Activated CD4-positive, alpha-beta T cell treated with anti-CD3 and anti-CD28 coated beads, Interleukin-10, Interleukin-2, amounts not matched to agents 100 ng/mL and 50 ng/mL, durations not matched to agents 16 hours and 8 hours (primary cell): Measurements from ENCODE around the gene EIF4G3.
A peak's percentile ranks its signal among the peaks of the same experiment; 100 is the strongest.
"Not testable (repeated sequence)": the region's sequence is repeated elsewhere in the genome, so short reads cannot be mapped to it uniquely, and the experiment has no call there.

Experiments used
- DNase-seq: peaks from one replicate; pipeline ENCODE4 v3.0.0-alpha.2; 2020

The EIF4G3 gene

DNA sequence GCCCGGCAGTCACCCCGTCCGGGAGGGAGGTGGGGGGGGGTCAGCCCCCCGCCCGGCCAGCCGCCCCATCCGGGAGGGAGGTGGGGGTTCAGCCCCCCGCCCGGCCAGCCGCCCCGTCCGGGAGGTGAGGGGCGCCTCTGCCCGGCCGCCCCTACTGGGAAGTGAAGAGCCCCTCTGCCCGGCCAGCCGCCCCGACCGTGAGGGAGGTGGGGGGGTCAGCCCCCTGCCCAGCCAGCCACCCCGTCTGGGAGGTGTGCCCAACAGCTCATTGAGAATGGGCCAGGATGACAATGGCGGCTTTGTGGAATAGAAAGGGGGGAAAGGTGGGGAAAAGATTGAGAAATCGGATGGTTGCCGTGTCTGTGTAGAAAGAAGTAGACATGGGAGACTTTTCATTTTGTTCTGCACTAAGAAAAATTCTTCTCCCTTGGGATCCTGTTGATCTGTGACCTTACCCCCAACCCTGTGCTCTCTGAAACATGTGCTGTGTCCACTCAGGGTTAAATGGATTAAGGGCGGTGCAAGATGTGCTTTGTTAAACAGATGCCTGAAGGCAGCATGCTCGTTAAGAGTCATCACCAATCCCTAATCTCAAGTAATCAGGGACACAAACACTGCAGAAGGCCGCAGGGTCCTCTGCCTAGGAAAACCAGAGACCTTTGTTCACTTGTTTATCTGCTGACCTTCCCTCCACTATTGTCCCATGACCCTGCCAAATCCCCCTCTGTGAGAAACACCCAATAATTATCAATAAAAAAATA is 152.4 kb downstream of the EIF4G3 start:
- DNase-seq: not testable (repeated sequence)

DNA sequence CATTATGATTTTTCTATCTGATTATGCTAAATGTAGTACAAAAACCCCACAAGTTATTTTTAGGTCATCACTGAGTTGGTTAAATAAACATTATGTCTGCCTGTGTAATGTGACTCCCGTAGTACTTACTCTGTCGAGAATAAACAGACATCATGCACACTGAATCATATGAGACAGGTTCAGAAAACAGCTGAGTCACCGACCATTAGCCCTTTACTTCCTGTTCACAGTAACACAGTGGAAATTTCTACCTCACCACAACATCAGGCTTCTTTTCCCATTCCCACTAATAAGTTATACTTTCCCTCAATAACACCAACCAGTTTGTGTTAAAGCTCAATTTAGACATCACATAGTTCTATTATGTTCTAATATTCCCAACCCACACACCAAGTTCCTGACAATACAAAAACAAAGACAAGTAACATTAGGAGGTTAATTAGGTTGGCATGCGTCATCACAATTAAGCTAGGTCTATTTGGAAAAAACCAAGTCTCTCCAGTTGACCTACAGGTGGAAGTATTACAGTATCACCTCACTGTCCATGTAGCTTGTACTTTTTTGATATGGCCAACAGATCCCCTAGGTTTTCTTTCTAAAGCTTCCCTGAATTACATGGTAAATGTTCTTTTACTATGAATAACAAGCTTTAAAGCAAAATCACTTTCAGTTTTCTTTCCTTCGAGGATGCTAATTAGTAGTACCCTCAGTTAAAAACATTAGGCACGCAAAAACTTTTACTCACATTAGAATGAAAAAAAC is 154.2 kb downstream of the EIF4G3 start:
- peak; percentile 82 for DNase-seq

DNA sequence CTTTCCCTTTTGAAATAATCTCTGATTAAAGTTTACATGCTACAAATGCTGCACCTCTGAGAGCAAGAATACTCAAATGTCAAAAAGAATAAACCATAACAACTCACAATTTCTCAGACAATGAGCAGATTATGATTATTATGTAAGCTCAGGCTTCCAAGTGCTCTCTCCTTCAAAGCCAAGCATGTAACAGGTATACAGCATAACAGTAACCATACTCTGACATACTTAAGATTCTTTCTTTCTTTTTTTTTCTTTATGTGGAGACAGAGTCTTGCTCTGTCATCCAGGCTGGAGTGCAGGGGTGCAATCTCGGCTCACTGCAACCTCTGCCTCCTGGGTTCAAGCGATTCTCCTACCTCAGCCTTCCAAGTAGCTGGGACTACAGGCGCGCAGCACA is 155.4 kb downstream of the EIF4G3 start:
- DNase-seq: no peak

DNA sequence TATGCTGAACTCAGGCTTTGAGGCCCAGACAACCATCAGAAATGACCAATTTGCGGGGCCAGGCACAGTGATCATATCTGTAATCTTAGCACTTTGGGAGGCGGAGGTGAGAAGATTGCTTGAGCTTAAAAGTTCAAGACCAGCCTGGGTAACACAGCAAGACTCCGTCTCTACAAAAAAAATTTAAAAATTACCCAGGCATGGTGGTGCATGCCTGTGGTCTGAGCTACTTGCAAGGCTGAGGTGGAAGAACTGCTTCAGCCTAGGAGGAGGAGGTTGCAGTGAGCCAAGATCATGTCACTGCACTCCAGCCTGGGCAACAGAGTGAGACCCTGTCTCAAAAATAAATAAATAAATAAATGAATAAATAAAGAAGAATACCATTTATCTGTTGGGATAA is 156.5 kb downstream of the EIF4G3 start:
- no peak for DNase-seq

DNA sequence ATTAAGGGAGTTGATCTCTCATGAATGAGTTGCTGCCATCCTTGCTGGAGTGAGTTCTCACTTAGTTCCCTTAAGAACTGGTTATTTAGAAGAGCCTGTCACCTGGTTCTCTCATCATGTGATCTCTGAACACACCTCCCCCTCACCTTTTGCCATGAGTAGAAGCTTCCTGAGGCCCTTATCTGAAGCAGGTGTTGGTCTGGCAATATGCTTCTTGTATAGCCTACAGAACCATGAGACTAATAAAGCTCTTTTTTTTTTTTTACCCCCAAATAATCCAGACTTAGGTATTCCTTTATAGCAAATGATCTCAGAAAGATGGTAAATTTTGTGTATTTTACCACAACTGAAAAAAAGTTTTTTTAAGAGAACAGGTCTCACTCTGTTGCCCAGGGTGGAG is 158.0 kb downstream of the EIF4G3 start:
- no peak for DNase-seq

DNA sequence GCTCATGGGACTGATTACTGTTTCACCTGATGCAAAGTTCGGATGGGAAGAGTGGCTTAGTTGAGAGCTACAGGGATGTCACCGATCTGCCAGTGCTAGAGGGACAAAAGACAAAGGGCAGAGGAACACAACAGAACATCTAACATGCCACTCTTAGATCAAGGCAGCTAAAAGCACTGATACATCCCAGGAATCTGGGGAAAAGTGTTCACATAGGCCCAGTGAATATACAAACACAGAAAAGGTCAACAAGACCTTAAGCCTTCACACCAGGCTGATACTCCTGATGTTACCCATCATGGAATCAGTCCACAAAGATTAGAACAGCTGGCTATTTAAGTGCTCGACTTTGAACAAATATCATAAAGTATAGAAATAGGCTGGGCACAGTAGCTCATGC is 163.2 kb downstream of the EIF4G3 start:
- no peak for DNase-seq

DNA sequence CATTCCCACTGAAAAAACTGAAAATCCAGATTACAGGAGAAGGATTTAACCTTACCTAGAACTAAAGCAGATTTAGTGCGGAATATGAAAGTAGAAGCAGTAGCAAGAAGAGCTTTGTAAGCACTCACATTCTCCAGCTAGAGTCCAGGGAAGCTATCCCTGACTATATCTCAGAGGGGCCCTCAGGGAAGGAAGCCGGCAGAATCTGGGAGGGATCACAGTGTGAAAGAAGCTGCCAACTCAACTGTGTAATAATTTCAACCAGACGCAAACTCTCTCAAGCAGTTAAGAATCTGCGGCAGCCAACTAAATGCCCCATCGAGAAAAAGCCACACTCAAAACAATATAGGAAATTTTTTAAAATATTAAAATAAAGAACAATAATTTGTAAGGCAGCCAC is 163.8 kb downstream of the EIF4G3 start:
- no peak for DNase-seq

DNA sequence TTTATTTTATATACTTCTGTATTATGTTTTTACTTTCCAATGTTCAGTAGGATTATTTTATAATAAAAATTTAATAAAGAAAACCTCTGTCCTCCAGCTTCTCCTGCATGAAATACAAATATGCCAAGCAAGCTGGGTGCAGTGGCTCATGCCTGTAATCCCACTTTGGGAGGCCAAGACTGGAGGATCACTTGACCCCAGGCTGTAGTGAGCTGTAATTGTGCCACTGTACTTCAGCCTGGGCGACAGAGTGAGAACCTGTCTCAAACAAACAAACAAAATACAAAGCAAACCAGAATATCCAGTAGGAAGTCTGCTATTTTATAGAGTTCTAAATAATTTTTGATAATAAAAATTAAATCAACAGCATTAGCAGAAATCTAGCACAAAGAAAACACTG is 168.8 kb downstream of the EIF4G3 start:
- DNase-seq: no peak

DNA sequence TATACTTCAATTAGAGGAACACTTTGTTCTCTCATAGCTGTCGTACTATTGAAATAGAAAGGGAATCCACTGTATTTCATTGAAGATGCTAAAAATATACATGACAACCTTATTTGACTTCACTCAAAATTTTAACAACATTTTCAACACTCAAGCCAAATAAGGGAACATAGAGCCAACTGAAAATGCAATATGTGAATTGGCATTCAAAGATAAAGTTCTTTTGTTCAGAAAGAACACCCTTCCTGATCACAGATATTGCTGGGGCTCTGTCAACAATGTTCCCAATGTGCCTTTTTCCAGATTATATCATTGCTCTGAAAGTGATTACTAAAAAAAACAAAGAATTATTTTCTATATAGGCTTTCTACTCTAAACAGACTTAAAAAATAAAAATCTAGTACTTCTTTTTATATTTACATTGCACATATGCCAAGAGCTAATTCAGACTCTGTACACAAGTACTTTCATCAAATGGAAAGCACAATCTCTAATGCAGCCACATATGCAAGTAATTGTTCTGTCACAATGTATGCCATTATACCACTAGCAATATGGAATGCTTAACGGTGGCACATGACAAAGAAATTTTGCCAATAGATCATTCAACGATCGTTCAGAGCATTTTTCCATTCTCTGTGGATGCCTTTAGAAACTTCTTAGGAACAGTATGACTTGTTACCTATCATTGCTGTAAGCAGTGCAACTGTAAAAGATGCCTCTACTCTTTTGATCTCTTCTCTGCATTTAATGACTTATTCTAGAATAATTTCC is 171.0 kb downstream of the EIF4G3 start:
- DNase-seq: no peak

DNA sequence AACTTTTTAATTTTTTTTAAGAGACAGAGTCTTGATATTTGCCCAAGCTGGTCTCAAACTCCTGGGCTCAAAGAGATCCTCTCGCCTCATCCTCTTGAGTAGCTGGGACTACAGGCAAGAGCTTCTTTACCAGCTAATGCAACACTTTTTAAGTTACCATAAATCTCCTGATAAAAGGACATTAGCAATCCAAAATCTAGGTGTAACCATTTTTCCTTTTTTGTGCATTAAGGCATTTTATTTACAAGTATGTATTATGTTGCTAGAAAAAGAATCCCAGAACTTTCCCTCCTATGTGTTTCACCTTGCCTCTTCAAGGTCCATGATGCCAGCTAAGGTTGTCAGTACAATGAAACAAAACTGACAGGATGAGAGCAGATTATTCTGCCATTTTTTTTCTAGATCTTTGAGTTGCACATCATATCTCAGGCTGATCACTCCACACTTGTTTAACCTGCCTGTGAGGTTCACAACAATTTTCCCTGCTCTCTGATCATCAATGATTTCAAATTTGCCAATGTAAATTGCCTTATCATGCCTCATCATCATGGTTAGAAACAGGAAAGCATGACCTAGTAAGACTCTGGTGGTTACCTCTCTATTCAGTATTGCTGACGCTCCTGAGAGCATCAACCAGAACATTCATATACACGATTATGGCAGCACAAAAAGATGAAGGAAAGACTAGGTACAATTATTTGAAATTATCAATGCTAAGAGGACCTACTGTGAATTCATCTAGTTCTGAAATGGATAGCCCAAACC is 173.2 kb downstream of the EIF4G3 start:
- no peak for DNase-seq

DNA sequence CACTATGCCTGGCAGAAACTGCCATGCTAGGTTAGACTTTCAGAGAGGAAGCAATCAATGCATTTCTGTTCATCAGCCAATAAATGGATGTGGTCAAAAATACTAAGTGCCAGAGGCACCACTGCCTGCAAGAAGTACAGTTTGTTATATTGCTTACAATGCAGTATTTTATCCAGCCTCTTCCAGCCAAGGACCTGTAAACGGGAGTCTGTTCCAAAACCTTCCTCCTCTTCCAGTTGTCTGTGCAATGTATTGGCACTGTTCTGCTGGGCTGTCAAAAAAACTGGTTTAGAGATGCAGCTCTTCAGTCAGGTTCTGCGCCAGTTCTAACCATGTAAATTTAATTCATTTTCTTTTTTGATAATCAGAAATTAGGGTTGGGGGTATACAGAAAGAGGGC is 175.7 kb downstream of the EIF4G3 start:
- no peak for DNase-seq

DNA sequence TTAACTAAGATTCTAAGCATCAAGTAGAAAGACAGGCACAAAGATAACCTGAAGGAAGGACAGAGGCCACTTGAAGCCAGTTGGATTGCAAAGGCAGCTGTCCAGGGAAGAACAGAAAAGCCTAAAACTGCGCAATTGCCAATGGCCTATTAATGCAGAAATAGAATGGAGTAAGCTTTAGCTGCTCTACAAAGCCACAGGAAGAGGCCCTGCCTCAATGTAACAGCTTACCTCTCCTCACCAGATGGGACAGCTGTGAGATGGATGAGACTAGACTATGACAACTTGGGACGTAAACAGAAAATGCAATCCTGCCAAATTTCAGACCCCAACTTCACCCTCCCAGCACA is 176.5 kb downstream of the EIF4G3 start:
- DNase-seq: no peak

DNA sequence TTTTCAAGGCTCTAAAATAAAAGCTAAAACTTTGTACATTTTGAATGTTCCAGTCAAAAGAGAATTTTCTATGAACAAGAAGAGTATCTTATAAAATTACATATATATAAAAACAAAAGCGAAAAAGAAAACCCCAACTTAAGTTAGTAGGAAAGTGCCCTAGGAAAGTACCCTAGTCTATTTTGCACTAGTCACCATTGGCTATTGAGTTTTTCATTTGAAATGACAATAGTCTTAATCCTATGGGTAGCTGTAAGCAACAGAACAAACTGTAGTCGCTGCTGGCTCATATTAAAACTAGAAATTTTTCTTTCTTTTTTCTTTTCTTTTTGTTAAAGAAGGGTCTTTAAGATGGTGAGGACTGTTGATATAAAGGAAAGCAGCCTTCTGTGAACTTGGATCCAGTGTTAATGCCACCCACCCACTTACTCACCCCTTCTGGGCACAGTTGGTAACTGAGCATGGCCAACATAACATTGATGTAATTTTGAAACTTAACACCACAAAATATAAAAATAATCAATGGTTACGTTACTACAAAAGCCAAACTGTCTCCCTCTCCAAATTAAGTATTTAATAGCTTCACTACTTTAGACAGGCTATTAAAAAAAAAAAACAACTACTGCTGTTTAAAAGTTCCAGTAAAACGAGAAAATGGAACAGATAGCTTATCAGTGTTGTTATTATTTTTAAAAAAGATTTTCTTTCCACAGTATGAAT is 177.0 kb downstream of the EIF4G3 start:
- no peak for DNase-seq

DNA sequence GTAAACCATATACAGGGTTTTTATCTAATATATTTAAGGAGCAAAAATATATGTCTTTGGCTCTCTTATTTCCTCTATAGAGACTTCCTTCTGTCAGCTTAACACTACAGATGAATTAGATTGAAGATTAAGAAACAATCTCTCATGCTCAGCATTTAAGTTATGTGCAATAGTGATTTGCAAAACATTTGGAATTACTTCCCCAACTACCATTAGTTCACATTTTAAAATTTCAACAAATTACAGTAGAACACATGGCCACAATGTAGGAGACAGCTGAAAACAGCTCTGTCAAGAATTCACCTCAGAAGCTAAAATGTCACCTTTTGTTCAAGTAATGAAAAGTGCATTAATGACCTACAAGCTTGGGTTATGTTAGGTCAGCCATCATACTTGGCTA is 177.9 kb downstream of the EIF4G3 start:
- DNase-seq: no peak

DNA sequence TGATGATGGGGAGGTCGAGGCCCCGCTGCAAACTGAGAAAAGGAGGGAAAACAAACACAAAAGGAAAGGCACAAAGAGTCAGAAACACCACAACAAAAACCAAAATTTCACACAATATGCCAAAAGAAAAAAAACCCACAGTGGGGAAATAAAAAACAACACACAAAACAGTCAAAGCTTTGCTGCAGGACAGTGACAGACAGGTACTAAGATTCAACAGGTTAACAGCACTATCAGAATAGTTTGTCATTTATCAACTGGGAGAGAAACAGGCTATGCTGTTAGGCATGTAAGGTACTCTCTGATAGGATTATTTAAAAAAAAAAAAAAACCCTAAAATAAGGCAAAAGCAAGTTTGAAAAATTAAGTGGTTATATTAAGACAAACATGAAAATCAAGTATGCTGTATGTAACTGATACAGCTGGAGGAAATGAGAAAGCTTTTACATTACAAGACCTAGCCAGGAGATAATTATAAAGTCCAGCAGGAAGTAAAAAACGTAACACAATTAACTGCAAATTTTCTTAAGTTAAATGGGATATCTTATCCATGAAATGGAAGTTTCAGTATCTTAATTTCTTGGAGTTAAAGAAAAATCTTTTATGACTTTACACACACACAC is 179.0 kb downstream of the EIF4G3 start:
- no peak for DNase-seq

DNA sequence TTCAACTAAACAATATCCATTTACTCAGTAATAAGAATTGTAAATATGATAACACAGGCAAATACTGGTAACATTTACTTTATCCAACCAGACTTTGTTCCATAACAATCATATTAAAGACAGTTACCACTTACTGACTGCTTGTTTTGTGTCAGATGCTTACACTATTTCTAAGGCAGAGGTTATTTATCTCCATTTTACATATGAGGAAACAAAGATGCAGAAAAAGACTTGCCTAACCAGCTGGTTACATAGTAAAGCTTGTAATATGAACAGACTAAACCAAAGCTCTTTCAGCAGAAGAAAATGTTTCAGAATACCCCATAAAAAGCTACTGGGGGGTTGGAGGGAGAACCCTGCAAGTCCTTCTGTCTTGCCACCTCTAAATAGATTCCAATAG is 180.1 kb downstream of the EIF4G3 start:
- no peak for DNase-seq

DNA sequence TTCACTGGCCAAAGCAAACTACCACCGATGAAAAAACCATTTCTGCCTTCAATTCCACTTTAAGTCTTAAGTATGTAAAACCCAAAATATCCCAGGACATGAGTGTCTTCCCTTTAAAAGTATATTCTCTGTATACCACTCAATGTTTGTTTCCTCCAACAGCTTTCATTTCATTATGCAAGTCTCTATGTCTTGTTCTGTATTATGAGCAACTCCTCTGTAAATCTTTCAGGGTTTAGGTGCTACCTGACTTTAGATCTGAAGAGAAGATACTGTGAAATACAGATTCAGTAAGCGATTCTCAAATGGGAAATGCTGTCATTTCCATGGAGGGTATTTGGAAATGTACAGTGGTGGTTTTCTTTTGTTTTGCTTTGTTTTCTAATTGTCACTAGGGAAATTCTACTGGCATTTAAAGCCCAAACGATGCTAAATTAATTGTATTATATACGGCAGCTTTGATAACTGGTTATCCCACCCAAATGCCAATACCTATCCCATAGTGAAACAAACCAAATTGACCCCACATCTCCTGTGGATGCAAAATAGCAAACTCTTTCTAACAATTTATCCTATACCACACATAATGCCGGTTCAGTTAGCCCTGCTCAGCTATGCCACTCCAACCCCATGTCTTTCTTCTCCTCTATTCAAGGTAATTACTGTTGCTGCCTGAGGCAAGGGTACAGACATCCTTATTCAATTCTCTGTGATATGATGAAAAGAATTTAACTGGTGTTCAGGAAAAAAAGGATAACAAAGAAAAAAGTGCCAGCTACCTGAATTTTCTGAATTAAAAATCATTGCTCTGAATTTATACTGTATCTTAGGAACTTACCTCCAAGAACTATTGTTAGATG is 182.8 kb downstream of the EIF4G3 start:
- peak; percentile 20 for DNase-seq

DNA sequence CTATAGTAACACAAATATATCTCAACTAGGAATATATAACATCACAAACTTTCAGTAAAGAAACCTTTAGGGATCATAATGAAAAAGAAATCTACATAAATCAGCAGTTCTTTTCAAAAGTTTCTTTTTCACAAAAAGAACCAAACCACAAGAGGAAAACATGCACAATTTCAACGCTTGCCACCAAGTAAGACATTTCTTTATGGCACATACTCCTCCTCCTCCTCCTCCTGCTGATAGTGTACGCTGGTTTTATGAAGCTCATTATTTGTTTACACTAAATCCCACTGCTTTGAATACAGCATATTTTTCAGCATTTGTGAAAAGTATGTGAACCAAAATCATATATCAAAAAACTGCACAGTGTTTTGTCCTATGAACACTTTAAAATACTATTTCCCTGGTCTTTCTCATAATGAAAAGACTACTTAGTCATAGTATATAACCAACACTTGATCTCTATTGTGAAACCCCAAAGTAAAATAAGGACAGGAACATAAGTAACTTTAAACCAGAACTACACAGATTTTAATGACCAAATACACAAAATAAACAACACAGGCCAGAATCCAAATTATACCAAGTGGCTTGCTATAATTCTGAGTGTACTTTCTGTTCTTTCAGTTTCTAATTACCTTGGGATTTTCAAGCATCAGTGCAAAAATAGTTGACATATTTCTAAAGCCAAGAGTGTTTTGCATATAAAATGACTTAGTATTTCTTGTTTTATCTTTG is 184.2 kb downstream of the EIF4G3 start:
- DNase-seq: peak; percentile 59

DNA sequence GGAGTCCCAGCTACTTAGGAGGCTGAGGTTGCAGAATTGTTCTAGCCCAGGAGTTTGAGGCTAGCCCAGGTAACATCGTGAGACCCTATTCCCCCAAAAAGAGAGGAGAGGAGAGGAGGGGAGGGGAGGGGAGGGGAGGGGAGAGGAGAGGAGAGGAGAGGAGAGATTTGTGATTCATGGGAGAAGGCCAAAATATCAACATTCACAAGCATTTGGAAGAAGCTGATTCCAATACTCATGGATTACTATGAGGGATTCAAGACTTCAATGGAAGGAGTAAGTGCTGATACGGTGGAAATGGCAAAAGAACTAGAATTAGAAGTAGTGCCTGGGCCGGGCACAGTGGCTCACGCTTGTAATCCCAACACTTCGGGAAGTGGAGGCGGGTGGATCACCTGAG is 187.8 kb downstream of the EIF4G3 start:
- no peak for DNase-seq
